Sigmoid colon (tissue), 7 donors: ENCODE results near the gene GFER. TPM values are rescaled to one million over a fixed set of nuclear protein-coding genes. Genes with fewer than 3 reads are reported as not detected.

Source experiments
- DNase-seq: peaks from one replicate; pipeline ENCODE4 v3.0.0-alpha.2; 2019
- H3K27ac ChIP-seq, 4 donors: fragments of 200-600 bp; sonication (generic); one replicate each; pipeline ENCODE4 v1.5.1; 2016 to 2019; ENCODE audit warnings: mild to moderate bottlenecking in 1 of 4
- H3K27me3 ChIP-seq, 3 donors: fragments of 200-600 bp; sonication (generic); one replicate each; pipeline ENCODE4 v1.5.1; 2019; ENCODE audit warnings: mild to moderate bottlenecking in 1 of 3
- H3K36me3 ChIP-seq, 4 donors: fragments of 200-600 bp; sonication (generic); one replicate each; pipeline ENCODE4 v1.5.1; 2016 to 2019
- H3K4me1 ChIP-seq, 4 donors: fragments of 200-600 bp; sonication (generic); one replicate each; pipeline ENCODE4 v1.5.1; 2017 to 2019
- H3K4me3 ChIP-seq, 4 donors: fragments of 200-600 bp; sonication (generic); one replicate each; pipeline ENCODE4 v1.5.1; 2017 to 2019; ENCODE audit warnings: mild to moderate bottlenecking in 2 of 4, moderate library complexity in 1 of 4
- H3K9me3 ChIP-seq, 4 donors: fragments of 200-600 bp in 3 of 4; sonication (generic) in 3 of 4; one replicate each; pipeline versions ENCODE4 v1.5.1 to v1.6.1; 2013 to 2019
- CTCF ChIP-seq, 4 experiments: fragments of 450-650 bp in 3 of 4; fragments of 200-600 bp in 1 of 4; IDR thresholded peaks; one replicate each; pipeline ENCODE4 v1.5.1; 2016 to 2019; ENCODE audit warnings: antibody characterized with exemption in 4 of 4, mild to moderate bottlenecking in 3 of 4, moderate library complexity in 2 of 4
- EP300 ChIP-seq, 4 donors: sonication (generic); formaldehyde crosslinking; IDR thresholded peaks; one replicate each; pipeline ENCODE4 v1.6.1; 2017; ENCODE audit warnings: antibody characterized with exemption in 4 of 4
- POLR2A ChIP-seq, 2 donors: fragments of 450-650 bp; IDR thresholded peaks; one replicate each; pipeline ENCODE4 v1.6.1; 2016; ENCODE audit warnings: antibody characterized with exemption in 2 of 2, mild to moderate bottlenecking in 2 of 2, moderate library complexity in 2 of 2
- POLR2AphosphoS5 ChIP-seq, 4 donors: sonication (generic); formaldehyde crosslinking; IDR thresholded peaks; one replicate each; pipeline ENCODE4 v1.6.1; 2017; ENCODE audit warnings: antibody characterized with exemption in 4 of 4
- WGBS, 2 donors: extraction: QIAGEN DNeasy Blood & Tissue Kit; methylation state at CpG; one replicate each; pipeline ENCODE4 v1.1.7; 2013; 5-methylcytosine and 5-hydroxymethylcytosine counted together
- intact Hi-C: fragments of 100-400 bp; cut with DNase I; formaldehyde crosslinking; loops from one replicate; pipeline ENCODE4 v1.15.1; 2023
- polyA plus RNA-seq, 3 donors: library from polyadenylated mRNA; stranded (reverse); fragments of 200-250 nt; gene quantifications; one replicate each; pipeline ENCODE4 v1.2.3, GENCODE V29; 2013
- total RNA-seq, 4 donors: library from RNA; depleted of rRNA; stranded (reverse); fragments of >200 nt; gene quantifications; one replicate each; pipeline ENCODE4 v1.1.0, GENCODE V29; 2016
- donor health status: healthy with polysubstance abuse.
- donor health status: Bipolar disorder and iron deficiency.
- donor health status: healthy.

GFER gene
- total and polyA plus RNA-seq, 7 donors: 17.5 to 125 (median 23.8) TPM

DNA sequence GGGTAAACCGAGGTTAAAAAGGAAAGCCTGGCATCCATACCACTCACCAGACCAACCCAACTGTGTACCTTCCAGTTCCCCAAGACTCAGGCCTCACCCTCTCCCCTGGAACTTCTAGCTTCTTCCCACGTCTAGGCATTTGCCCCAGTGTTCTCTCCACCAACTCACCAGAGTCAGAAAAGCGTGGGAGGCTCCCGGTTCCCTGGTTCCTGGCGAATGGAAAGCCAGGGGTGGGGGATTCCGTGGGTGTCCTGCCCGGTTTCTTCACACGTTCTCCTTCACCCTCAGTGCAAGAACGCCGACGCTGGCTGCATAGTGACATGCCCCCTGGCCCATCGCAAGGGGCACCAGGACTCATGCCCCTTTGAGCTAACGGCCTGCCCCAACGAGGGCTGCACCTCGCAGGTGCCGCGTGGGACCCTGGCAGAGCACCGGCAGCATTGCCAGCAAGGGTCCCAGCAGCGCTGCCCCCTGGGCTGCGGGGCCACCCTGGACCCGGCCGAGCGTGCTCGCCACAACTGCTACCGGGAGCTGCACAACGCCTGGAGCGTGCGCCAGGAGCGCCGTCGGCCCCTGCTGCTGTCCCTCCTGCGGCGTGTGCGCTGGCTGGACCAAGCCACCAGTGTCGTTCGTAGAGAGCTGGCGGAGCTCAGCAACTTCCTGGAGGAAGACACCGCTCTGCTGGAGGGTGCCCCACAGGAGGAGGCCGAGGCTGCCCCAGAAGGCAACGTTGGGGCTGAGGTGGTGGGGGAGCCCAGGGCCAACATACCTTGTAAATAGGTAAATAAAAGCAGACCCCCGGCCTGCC is 15.6 kb upstream of the GFER start:
- TF ChIP-seq EP300 (IDR thresholded peaks at IDR 0.05) (no peak), POLR2AphosphoS5 (IDR thresholded peaks at IDR 0.05) (no peak), POLR2A (IDR thresholded peaks at IDR 0.05) (no peak), CTCF (IDR thresholded peaks at IDR 0.05) (no peak)
- 92 to 94% methylated on average over 41 of the region's 41 CpGs for WGBS, 2 donors
- intact Hi-C loops: no loop called here

GRCh38 chr16:1971796-1972489 is 12.1 kb upstream of the GFER start, which contains the start of gene TBL3:
TBL3 (plus strand) TSS chr16:1972053; CDS start chr16:1972165, 112 bp downstream.
- intact Hi-C loops: no loop called here

More for the DNA sequence above, 15.6 kb upstream of the GFER start:
- Histone ChIP-seq H3K4me3 (no peak overlapping the region), H3K4me1 (peaks cover 0 to 39% (median 34%) of the 10 kb centered on the region in 4 donors), H3K9me3 (no peaks in the 10 kb centered on the region), H3K36me3 (peaks cover 0 to 4% (median 0%) of the 10 kb centered on the region in 4 donors), H3K27me3 (no peaks in the 10 kb centered on the region), H3K27ac (no peak overlapping the region)
- no peak for DNase-seq

DNA sequence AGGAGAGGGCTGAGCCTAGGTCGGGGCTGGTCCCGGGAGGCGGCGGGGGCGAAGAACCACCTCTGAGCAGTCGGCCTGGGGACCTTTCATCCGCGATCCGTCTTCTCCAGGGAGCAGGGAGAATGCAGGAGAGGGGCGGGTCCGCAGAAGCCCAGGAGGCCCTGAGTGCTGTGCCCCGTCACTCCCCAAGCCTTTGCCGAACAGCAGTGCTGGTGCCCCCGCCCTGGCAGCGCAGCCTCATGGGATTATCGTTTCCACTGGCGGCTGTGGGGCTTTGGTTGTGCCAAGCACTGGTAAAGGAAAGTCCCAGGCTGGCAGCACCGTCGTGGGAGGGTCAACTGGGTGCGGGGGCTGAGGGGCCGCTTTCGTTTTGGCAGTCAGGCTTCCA is 11.5 kb upstream of the GFER start:
- DNase-seq: no peak
- H3K27me3 ChIP-seq: peaks cover 0 to 36% (median 21%) of the 10 kb centered on the region in 3 donors
- WGBS, 2 donors: 1 to 3% methylated on average over 22 of the region's 22 CpGs
- peaks cover 30 to 36% (median 34%) of the 10 kb centered on the region in 4 donors for H3K36me3 ChIP-seq
- H3K27ac ChIP-seq: peak overlapping the region in 3 of 4 donors; percentile 89 to 96 (median 92)
- H3K4me1 ChIP-seq: peaks cover 0 to 25% (median 23%) of the 10 kb centered on the region in 4 donors
- intact Hi-C loops: no loop called here
- no peak for TF ChIP-seq CTCF (IDR thresholded peaks at IDR 0.05)
- TF ChIP-seq POLR2AphosphoS5 (IDR thresholded peaks at IDR 0.05): no peak
- no peak for TF ChIP-seq EP300 (IDR thresholded peaks at IDR 0.05)
- TF ChIP-seq POLR2A (IDR thresholded peaks at IDR 0.05): no peak
- no peaks in the 10 kb centered on the region for H3K9me3 ChIP-seq
- peak overlapping the region; percentile 83 to 99 (median 92) for H3K4me3 ChIP-seq

More at GRCh38 chr16:1971796-1972489, 12.1 kb upstream of the GFER start, which contains the start of gene TBL3:
- no peaks in the 10 kb centered on the region for H3K9me3 ChIP-seq
- peak within 1 kb of the TSS; percentile 89 to 96 (median 93) for H3K27ac ChIP-seq
- WGBS, 2 donors: 0 to 1% methylated on average over 78 of the region's 78 CpGs
- peaks cover 25 to 31% (median 29%) of the 10 kb centered on the region in 4 donors for H3K36me3 ChIP-seq
- H3K4me1 ChIP-seq: peaks cover 0 to 25% (median 23%) of the 10 kb centered on the region in 4 donors
- peaks cover 0 to 31% (median 15%) of the 10 kb centered on the region in 3 donors for H3K27me3 ChIP-seq
- TF ChIP-seq POLR2AphosphoS5 (IDR thresholded peaks at IDR 0.05) (peak; percentile 97 to 99 (median 99)), POLR2A (IDR thresholded peaks at IDR 0.05) (peak; percentile 93 to 95), EP300 (IDR thresholded peaks at IDR 0.05) (peak in 1 of 4 donors; percentile 70), CTCF (IDR thresholded peaks at IDR 0.05) (no peak)
- peak; percentile 97 for DNase-seq
- peak within 1 kb of the TSS; percentile 83 to 99 (median 92) for H3K4me3 ChIP-seq

DNA sequence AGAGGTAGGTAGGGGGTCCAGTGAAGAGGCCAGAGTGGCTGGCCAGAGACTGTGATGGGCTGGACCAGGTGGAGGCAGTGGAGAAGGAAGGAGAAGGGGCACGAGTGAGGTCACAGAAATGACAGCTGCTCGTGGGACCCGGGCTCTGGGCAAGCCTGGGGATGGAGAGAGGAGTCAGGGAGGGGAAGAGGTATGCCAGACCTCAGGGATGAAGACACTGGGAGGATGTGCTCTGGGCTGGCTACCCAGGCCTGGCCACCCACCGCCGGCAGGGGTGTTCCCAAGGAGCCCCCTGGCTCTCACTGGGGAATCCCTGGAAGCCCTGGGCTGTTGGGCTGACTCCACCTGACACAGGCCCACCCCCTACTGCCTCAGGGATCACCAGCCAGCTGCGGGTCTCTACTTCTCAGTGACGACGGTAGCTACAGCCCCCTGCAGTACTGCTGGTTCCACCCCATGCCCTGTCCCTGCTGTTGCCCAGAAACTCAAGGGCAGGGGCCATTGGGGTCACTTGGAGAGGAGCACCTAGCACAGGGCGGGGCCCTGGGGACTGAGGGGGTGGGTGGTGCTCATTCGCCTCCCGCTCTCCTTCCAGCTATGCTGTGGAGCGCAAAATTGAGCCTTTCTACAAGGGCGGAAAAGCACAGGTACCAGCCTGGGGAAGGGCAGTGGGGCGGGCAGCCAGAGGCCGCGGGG is 10.4 kb upstream of the GFER start:
- H3K4me3 ChIP-seq: no peak overlapping the region
- peaks cover 4 to 48% (median 32%) of the 10 kb centered on the region in 3 donors for H3K27me3 ChIP-seq
- peaks cover 41 to 48% (median 45%) of the 10 kb centered on the region in 4 donors for H3K36me3 ChIP-seq
- no peaks in the 10 kb centered on the region for H3K9me3 ChIP-seq
- TF ChIP-seq POLR2A (IDR thresholded peaks at IDR 0.05) (no peak), EP300 (IDR thresholded peaks at IDR 0.05) (no peak), POLR2AphosphoS5 (IDR thresholded peaks at IDR 0.05) (no peak), CTCF (IDR thresholded peaks at IDR 0.05) (no peak)
- no peak for DNase-seq
- peaks cover 0 to 25% (median 23%) of the 10 kb centered on the region in 4 donors for H3K4me1 ChIP-seq
- 92% methylated on average over 16 of the region's 16 CpGs for WGBS, 2 donors
- no peak overlapping the region for H3K27ac ChIP-seq
- intact Hi-C loops: no loop called here
